ENCODE results near the gene THOC7.

THOC7 gene

DNA sequence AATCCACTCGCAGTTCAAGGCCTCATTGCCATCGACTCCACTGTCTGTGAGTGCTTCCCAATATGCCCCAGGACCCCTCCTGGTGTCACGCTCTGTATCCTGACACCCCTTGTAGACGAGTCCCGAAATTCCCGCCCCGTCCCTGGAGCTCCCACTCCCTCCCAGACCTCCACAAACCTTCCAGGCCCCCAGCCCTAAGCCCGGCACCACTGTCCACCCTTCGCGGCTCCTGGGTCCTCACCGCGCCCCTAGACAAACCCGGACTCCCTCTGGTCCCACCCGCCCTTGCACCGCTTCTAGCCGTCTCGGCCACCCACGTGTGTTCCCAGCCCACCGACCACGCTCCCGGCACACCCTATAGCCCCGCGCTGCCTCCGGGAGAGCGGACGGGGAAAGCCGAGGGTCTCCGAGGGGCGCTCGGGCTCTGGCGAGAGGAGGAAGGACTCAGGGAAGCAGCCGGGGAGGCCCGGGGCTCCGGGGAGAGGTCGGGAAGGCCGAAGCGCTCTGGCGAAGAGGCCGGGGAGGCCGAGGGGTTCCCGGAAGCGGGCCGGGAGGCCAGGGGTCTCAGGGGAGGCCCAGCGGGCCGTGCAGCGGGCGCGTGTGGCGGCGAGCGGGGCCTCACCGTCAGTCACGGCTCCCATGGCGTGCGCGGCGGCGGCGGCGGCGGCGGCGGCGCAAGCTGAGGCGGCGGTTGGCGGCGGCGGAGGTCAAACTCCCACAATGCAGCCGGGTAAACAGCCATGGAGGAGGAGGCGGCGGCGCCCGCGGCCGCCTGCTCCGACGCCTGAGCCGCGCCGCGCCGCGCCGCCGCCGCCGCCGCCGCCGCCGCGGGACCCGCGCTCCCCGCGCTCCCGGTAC is at the start of gene THOC7, which contains the start of gene ATXN7:
TSS of gene THOC7 (minus strand) at position 656 of the 858 bp plus-strand sequence. CDS start at position 641, 15 bp downstream.
TSS of gene ATXN7 (plus strand) at position 718 of the 858 bp plus-strand sequence. CDS start 48,732 bp downstream, outside the sequence.
- DNase-seq (ENCODE audit: low spot score): peak; percentile 90

DNA sequence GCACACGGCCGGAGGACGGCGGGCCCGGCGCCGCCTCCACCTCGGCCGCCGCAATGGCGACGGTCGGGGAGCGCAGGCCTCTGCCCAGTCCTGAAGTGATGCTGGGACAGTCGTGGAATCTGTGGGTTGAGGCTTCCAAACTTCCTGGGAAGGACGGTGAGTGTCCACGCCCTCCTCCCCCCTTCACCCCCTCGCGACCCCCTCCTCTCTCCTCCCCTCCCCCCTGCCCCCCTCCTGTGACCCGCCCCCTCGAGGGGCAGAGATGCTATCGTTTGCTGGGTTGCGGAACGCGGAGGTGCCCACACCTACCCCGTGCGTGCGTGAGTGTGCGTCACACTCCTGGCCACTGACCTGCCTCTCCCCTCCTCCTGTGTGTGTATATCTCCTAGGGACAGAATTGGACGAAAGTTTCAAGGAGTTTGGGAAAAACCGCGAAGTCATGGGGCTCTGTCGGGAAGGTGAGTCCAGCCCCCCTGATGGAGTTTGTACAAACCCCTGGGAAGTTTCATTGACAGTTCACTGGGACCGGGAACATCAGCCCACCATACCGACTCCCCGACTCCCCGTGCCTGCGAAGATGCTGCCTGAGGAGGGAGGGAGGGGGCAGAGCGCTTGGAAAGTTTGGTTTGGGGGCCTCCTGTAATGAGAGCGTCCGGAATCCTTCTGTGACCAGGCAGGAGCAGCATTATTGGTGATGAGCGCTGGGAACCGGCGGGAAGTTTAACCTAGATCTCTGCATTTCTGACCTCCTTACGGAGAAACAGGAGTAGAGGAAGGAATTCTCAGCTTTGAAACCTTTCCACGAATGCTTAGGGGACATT is 49.4 kb upstream of the THOC7 start:
- peak; percentile 65 for DNase-seq (ENCODE audit: low spot score)

DNA sequence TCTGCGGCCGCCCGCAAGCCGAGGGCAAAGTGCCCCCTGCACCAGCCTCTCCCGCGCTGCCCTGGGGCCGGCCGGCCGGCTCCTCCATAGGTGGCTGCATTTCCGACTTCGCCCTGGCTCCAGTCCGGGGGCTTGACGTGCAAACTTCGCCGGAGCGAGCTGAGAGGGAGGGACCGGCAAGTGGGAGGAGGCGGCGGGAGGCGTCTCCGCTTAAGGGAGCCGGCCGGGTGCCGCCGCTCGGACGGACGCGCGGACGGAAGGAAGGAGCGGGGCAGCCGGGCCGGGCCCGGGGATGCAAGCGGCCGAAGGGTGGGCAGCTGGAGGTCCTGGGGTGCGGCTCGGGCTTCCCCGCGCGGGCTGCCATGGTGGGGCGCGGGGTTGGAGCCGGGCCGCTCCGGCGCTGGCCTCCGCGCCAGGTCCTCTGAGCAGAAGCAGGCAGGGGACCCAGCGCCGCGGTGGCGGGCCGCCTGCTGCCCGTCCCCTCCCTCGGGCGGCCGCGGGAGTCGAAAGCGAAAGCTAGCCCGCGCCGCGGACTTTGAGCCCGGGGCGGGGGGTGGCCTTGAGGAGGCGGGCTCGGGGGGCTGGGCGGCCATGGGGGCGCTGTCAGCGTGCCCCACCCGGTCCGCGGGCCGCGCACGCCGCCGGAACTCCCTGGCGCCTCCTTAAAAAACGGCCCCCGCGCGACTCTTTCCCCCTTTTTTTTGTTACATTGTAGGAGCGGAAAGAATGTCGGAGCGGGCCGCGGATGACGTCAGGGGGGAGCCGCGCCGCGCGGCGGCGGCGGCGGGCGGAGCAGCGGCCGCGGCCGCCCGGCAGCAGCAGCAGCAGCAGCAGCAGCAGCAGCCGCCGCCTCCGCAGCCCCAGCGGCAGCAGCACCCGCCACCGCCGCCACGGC is 48.5 kb upstream of the THOC7 start, which contains the start of gene SCAANT1:
TSS of gene SCAANT1 (minus strand) at position 511 of the 895 bp plus-strand sequence.
- peak; percentile 95 for DNase-seq (ENCODE audit: low spot score)

DNA sequence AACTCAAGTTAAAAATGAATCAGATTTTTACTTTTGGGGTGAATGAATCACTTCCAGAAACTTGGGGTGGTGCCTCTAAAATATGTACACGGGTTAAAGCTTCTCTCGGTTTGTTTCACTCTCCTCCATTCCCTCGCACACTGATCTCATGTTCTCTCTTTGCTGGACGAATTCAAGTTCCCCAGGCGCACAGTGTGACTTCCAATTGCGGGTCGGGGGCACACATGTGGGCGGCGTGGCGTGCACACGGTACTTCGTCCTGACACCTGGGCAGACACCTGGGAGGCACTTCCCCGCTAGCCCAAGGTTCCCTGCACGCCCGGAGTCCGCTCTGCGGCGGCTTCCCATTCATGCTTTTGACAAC is 47.9 kb upstream of the THOC7 start:
- peak; percentile 35 for DNase-seq (ENCODE audit: low spot score)

DNA sequence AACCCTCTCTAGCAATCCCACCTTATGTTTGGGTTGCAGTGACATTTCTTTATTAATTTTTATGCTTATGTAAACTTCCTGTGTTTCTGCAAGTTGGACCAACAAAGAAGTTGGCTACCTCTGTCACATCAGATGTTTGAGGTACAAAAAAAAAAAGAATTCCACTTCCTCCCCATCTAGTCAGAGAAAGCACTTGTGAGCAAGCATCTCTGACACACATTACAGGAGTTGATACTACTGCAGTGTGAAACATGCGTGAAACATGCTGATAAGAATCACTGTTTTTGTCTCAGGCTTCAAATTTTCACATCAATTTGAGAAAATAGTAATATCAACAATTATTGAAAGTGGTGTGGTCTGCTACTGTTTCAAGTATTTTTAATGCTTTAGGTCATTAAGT is 47.3 kb upstream of the THOC7 start:
- DNase-seq (ENCODE audit: low spot score): no peak

DNA sequence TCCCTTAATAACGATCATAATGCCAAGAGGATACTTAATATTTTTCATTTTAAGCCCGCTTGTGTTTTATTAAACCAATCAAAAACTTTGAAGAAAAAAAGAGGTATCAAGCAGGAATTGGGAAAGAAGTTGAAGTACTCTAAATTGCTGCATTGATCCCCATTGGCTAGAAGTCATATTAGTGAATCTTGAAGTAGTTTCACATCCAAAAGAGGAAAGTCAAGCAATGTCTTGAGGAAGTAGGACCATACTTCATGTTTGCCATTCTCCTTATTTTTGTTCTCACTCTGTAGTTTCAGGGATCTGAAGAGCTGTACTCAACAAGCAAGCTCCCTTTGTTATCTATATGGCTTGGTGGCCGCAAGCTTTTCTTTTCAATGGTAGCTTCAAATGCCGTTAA is 46.4 kb upstream of the THOC7 start:
- DNase-seq (ENCODE audit: low spot score): no peak

DNA sequence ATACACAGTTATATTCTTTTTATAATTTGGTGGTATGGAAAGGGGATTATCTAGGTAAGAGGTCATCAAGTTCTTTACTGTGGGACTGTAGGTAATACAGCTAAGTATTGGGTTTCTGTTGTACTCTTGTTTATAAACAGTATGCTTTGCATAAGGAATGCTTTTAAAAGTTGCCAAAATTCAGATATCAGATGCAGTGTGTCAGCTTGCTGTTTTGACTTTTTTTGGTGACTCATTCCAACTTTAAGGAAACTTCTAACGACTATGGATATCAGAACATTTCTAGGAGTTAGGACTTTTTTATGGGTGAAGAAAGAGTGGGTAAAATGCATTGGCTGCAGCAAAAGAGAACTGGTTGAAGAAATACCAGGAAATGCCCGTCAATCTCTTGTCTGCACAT is 45.8 kb upstream of the THOC7 start:
- no peak for DNase-seq (ENCODE audit: low spot score)

DNA sequence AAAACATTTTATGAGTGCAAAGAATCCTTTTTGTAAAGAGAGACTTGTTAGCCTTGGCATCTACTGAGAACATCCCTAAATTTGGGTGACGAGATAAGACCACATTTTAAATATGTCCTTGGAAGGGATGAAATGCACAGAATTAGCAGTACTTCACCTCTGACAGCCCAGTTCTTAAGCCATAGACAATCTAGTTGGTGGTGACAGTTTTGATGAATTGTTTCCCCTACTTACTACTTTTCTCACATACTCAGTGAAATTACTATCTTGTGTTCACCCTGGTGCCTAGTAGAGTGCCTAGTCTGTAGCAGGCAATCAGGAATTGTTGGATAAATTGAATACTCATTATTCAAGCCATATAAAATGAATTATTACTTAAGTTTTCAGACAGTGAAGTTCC is 45.2 kb upstream of the THOC7 start:
- DNase-seq (ENCODE audit: low spot score): no peak

DNA sequence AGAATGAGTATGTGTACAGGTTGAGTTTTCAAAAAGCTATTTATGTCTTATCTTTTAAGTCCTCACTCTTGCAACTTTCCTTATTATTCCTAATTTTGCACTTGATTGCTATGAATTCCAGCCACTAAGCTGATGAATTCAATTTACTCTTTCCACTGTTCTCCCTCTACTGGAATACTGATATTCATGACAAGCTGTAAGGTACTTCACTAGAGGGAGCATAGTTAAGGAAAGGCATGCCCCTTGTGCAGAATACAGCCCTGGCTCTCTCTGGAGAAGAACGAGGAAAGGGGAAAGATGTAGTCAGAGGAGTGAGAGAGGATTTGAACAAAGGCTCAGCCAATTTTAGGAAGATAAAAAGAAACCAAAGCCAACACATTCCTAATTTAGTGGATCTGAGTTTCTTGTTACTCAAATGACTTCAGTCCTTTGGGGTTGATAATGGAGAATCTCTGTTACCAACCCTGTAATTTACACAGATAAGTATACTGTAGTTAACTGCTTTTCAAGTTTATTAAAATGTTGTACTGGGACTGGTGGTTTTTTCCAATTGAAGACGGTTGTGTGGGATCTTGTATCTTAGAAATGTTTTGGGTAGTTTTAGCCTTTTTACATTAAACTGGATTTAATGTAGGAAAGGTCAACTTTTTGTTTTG is 44.6 kb upstream of the THOC7 start:
- DNase-seq (ENCODE audit: low spot score): no peak

DNA sequence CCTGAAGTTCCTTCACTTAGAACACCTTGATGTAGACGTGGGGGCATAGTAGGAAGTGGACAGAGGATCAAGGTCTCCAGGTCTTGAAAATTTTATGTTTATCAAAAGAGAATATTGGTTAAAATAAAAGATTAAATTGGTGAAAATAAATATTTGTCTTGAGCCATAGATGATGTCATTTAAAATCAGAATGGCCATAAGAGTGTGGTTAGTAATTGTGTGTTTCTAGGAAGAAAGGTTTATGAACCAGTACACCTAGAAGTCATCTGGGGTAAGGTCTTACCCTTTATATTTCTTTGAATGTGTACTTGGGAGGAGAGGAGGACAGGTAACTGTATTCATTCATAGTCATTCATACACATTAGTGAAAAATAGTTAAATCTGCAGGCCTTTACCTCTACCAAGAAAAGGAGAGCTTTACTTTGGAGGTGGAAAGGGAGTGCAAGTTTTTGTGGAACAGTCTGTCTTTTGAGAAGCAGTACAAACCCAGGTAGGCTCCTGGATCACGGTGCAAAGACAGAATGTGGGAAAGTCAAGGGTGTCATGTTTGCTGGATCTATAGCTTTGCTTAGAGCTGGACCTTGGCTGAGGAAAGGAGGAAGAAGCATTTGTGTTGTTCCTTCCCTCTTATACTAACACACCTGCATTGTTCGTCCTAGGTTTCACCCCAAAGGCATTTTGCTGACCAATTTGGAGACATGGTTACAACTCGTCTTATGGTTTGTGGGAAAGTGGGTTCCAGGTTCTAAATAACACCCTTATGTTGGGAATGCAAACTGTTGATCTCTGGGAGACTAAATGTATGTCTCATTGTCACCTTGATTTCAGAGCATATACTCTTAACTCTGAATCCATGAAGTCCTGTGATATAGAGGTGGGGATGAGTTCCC is 42.4 kb upstream of the THOC7 start:
- DNase-seq (ENCODE audit: low spot score): no peak

DNA sequence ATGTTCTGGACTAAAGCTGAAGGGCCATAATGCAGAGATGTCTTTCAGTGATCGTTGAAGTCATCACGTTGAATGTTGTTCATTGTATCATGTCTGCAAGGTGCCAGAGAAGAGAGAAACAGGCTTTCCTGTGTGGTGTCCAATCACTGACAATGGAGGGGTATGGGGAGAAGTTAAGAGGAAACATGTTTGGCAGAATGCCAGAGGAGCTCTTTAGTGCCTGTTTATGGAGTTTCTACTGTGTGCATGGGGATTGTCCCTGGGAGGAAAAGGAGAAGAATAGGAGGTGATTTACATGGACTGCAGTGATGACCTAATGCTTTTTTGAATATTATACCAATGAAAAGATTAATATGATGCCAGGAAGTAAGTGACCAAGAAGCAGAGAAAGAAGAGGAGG is 36.9 kb upstream of the THOC7 start:
- no peak for DNase-seq (ENCODE audit: low spot score)

DNA sequence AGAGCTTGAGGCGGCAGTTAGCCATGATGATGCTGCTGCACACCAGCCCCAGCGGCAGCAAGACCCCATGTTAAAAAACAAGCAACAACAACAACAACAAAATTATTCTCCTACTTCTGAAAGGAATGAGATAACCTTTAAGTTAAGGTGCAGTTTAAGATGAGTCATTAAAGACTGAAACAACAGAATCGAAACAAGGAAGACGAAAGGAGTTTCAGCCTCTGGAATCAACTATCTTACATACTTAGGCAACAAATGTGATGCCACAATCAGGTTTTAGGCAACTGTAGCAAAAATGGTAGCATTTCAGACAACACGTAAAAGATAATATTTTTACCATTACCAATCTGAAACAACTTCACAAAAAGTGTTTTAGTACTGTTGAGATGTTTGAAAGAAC is 36.4 kb upstream of the THOC7 start:
- no peak for DNase-seq (ENCODE audit: low spot score)

DNA sequence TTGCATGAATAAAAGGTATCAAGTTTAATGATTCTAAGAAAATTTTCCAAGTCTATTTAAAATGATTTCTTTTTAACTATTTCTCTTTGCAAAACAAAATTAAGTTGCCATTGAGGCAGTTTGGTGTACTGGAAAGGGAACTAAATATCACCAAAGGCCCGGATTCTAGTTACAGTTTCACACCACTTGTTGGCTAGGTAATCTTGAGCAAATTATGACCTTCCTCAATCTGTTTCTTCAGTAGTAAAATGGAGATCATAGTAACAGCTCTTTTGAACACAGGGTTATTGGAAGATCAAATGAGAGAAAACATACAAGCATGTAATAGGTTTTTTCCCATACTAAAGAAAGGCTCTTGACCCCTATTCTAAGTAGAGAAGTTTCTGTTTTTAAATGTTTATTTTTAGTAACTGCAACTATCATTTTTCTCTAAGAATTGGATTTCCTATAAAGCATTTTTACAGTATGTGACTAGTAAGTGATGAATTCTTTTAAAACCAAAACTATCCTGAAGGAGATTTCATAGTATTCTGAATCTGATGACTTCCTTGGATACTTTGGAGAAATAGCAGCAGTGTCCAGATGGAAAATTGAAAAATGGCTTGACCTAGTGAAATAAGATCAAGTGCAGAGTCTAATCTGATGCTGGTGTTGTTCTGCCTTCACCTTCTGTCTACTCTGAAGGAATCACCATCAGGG is 32.9 kb upstream of the THOC7 start:
- DNase-seq (ENCODE audit: low spot score): no peak

DNA sequence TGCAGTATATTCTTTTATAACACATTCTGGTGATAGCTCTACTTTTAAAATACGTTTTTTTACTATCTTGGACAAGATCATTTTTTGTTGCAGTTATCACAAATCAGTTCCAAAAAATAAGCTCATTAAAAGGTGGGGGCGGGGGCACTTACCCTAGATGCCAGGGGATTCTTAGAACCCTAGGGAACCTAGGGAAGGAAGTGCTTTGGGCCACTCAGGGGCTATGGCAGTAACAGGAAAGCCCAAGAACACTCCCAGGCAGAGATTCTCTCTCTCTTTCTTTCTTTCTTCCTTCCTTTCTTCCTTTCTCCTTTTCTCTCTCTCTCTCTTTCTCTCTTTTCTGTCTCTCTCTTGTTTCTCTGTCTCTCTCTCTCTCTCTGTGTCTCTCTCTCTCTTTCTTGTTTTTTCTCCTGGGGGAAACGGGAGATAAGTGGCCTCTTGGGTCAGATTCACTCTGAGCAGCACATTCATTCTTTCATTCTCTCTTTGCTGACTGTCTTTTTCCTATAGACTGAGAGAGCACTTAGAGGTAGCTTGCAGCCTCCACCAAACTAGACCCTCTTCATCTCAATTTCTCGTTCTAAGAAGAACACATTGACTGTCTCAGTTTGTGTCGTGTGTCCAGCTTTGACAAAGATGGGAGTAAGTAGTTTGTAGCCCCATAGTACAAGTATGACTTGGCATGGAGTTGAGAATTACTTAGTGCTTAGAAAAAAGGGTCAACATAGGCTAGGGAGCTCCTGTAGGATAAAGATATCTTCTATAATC is 32.0 kb upstream of the THOC7 start:
- no peak for DNase-seq (ENCODE audit: low spot score)

DNA sequence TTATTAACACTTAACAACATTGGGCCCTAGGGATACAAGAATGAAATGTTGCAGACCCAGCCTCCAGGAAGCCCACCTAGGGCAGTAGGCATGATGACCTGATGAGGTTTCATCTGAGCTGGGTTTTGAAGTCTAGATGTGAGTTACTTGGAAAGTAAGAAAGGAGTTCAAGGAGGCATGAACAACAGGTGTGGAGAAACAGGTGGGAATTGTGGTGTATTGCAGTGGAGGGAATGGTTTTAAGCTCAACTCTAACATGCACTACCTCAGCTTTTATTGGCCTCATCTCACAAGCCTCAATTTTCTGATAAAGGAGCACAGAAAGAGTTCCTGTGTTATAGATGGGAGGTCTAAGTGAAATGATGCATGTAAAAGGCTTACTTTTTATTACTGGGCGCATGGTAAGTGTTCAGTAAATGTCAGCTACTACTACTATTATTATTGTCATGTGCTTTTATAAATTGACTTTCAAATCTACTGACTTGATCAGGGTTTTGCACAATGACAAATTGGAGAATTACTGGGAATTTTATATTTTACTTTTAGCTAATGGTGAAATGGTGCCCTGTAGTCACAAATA is 29.3 kb upstream of the THOC7 start:
- no peak for DNase-seq (ENCODE audit: low spot score)

DNA sequence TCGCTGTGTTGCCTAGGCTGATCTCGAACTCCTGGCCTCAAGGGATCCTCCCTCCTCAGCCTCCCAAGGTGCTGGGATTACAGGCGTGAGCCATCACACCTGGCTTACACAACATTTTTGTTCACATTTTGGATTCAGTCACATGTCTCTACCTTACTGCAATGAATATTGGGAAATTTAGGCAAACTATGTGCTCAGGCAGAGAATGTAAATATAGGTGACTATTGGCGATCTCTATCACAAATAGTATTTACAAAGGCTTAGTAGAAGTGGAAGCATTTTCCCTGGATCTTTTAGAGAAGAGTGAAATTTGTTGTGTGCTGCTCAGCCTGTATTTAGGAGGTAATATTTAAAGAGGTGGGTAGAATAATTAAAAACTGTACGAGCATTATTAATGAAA is 27.9 kb upstream of the THOC7 start:
- no peak for DNase-seq (ENCODE audit: low spot score)

DNA sequence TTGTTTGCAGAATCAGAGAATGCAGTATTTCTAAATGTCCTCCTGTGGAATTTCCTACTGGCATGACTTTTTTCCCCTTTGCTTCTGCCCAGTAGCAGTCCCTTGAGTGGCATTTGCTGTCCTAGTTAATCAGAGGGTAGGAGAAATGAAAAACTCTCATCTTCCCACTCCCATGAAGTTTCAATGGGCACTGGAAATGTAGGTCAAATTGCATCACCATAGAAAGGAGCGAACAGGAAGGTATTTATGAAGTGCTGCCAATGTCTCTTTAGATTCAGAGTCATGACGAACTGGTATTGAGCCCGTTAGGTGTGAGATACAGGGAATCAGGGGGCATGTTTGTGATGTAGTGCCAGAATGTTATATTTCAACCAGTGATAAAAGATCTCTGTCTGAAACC is 23.3 kb upstream of the THOC7 start:
- no peak for DNase-seq (ENCODE audit: low spot score)

DNA sequence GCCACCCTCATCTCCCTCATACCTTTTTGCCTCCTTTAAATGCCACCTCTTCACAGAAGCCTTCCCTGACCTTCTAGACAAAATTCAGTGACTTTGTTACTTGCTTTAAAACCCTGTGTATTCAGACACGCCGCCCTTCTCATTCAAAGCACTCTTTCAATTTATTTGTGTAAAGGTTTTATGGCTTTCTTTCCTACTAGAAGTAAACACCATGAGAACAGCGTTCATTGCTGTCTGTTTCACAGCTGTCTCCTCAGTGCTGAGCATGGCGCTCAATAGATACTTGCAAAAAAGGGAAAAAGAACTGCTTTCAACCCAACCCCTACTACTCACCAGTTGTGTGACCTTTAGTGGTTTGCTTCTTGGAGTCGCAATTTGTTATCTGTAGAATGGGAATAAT is 17.0 kb upstream of the THOC7 start:
- no peak for DNase-seq (ENCODE audit: low spot score)
